HCT116 (cell line): ENCODE results near the gene MATR3. TPM values are rescaled to one million over a fixed set of nuclear protein-coding genes. Genes with fewer than 3 reads are reported as not detected.

Experiments used
- ATAC-seq: fragments of 200-7000 bp; cut with Tn5 transposase; 2 replicates; pipeline ENCODE4 v1.9.1; 2020; ENCODE audit warnings: mild to moderate bottlenecking, moderate library complexity
- BruUV-seq: library from RNA; stranded (reverse); fragments of 400-500 nt; replicated peaks from 2 replicates; lab custom pipeline; 2021; lab: Mats Ljungman, UMichigan
- CTCF ChIA-PET: fragments of 300-600 bp; sonication (Branson Sonifier 250); formaldehyde crosslinking; loops from one replicate; lab custom pipeline; 2021; ENCODE audit warnings: antibody characterized with exemption; lab: Charles Lee
- POLR2A ChIA-PET: fragments of 300-600, 350-600 bp; sonication (Branson Sonifier 250); formaldehyde crosslinking; loops from one replicate; lab custom pipeline; 2021; ENCODE audit warnings: antibody characterized with exemption; lab: Charles Lee
- RAD21 ChIA-PET, 2 experiments: fragments of 300-600 bp; sonication (Branson Sonifier 250); formaldehyde crosslinking; loops; one replicate each; lab custom pipeline; 2023; ENCODE audit warnings: low total read pairs in 2 of 2; ENCODE audit not compliant: uncharacterized antibody in 2 of 2, unreplicated experiment in 2 of 2, low non-redundant PET in 1 of 2; lab: Charles Lee
- DNase-seq: peaks from one replicate; pipeline ENCODE4 v3.0.0-alpha.2; 2010; ENCODE audit warnings: low read depth, low spot score
- H2AFZ ChIP-seq: fragments of 200-600 bp; shearing (Covaris generic), sonication (generic); 2 replicates; pipeline ENCODE4 v1.6.1; 2017; ENCODE audit warnings: low read depth, mixed run types, mixed read lengths, antibody characterized with exemption, low read length; ENCODE audit not compliant: poor library complexity, severe bottlenecking
- H3K27ac ChIP-seq: 2 replicates; pipeline ENCODE4 v1.5.1; 2012; ENCODE audit warnings: low read depth, low read length
- H3K27me3 ChIP-seq: fragments of 200-600 bp; sonication (generic); 2 replicates; pipeline ENCODE4 v1.6.1; 2016; ENCODE audit warnings: mixed run types, low read length, mixed read lengths; ENCODE audit not compliant: insufficient read depth
- H3K36me3 ChIP-seq, 2 experiments: fragments of 200-500 bp in 1 of 2; fragments of 200-600 bp in 1 of 2; sonication (Bioruptor generic) in 1 of 2; sonication (generic) in 1 of 2; 2 replicates each; pipeline versions ENCODE4 v1.5.1 to v1.6.1; 2014 to 2016; ENCODE audit warnings: low read length in 2 of 2, inconsistent platforms in 1 of 2, mixed read lengths in 1 of 2, mixed run types in 1 of 2; ENCODE audit not compliant: insufficient read depth in 2 of 2, control insufficient read depth in 1 of 2
- H3K4me1 ChIP-seq, 2 experiments: fragments of 200-600 bp in 1 of 2; sonication (generic) in 1 of 2; 2 replicates each; pipeline versions ENCODE4 v1.5.1 to v1.6.1; 2012 to 2017; ENCODE audit warnings: low read length in 2 of 2, inconsistent platforms in 1 of 2, mild to moderate bottlenecking in 1 of 2, mixed read lengths in 1 of 2, mixed run types in 1 of 2, moderate library complexity in 1 of 2; ENCODE audit not compliant: insufficient read depth in 2 of 2, control insufficient read depth in 1 of 2
- H3K4me2 ChIP-seq: fragments of 200-600 bp; sonication (generic); 2 replicates; pipeline ENCODE4 v1.6.1; 2017; ENCODE audit warnings: mixed run types, low read length, mixed read lengths
- H3K4me3 ChIP-seq, 2 experiments: fragments of 200-600 bp in 1 of 2; sonication (generic) in 1 of 2; replicated peaks in 1 of 2; 2 replicates each; pipeline ENCODE4 v1.5.1; 2011 to 2016; ENCODE audit warnings: low read length in 2 of 2, control low read depth in 1 of 2, low read depth in 1 of 2, mild to moderate bottlenecking in 1 of 2, mixed read lengths in 1 of 2, mixed run types in 1 of 2
- H3K79me2 ChIP-seq: fragments of 200-600 bp; sonication (generic); 2 replicates; pipeline ENCODE4 v1.6.1; 2017; ENCODE audit warnings: mild to moderate bottlenecking, mixed run types, low read length, moderate library complexity, mixed read lengths; ENCODE audit not compliant: insufficient read depth
- H3K9ac ChIP-seq: fragments of 200-600 bp; sonication (generic); 2 replicates; pipeline ENCODE4 v1.6.1; 2016; ENCODE audit warnings: low read length, mixed read lengths
- H3K9me2 ChIP-seq: fragments of 200-600 bp; sonication (generic), shearing (Covaris generic); 2 replicates; pipeline ENCODE4 v1.6.1; 2017; ENCODE audit warnings: mixed run types, mild to moderate bottlenecking, moderate library complexity; ENCODE audit not compliant: insufficient read depth
- H3K9me3 ChIP-seq, 2 experiments: fragments of 200-500 bp in 1 of 2; fragments of 200-600 bp in 1 of 2; sonication (Bioruptor generic) in 1 of 2; sonication (generic) in 1 of 2; 2 replicates each; pipeline ENCODE4 v1.6.1; 2014 to 2017; ENCODE audit warnings: low read length in 2 of 2, mixed read lengths in 2 of 2, inconsistent platforms in 1 of 2, low read depth in 1 of 2, mild to moderate bottlenecking in 1 of 2, mixed run types in 1 of 2, moderate library complexity in 1 of 2; ENCODE audit not compliant: control insufficient read depth in 1 of 2, insufficient read depth in 1 of 2
- H4K20me1 ChIP-seq: fragments of 200-600 bp; sonication (generic), shearing (Covaris generic); 2 replicates; pipeline ENCODE4 v1.6.1; 2017; ENCODE audit warnings: mixed run types, mild to moderate bottlenecking, moderate library complexity; ENCODE audit not compliant: insufficient read depth
- CBX3 ChIP-seq: IDR thresholded peaks from 2 replicates; pipeline ENCODE4 v1.6.1; 2012; ENCODE audit warnings: low read depth
- CEBPB ChIP-seq: IDR thresholded peaks from 2 replicates; pipeline ENCODE4 v1.6.1; 2012; ENCODE audit warnings: low read depth
- EGR1 ChIP-seq: IDR thresholded peaks from 2 replicates; pipeline ENCODE4 v1.6.1; 2012; ENCODE audit warnings: low read depth
- EZH2 ChIP-seq: fragments of 200-600 bp; sonication (generic); IDR thresholded peaks from 2 replicates; pipeline ENCODE4 v1.6.1; 2017; ENCODE audit warnings: antibody characterized with exemption, mixed run types
- EZH2phosphoT487 ChIP-seq: fragments of 200-600 bp; IDR thresholded peaks from 2 replicates; pipeline ENCODE4 v1.6.1; 2018; ENCODE audit warnings: antibody characterized with exemption, borderline replicate concordance
- POLR2A ChIP-seq: IDR thresholded peaks from 2 replicates; pipeline ENCODE4 v1.7.0; 2011; ENCODE audit warnings: borderline replicate concordance; ENCODE audit not compliant: insufficient read depth, insufficient read length; ENCODE audit errors: extremely low read depth
- POLR2AphosphoS5 ChIP-seq: IDR thresholded peaks from 2 replicates; pipeline ENCODE4 v1.6.1; 2011; ENCODE audit warnings: mild to moderate bottlenecking, low read depth, low read length, moderate library complexity
- RAD21 ChIP-seq: IDR thresholded peaks from 2 replicates; pipeline ENCODE4 v1.6.1; 2012; ENCODE audit warnings: low read depth, mild to moderate bottlenecking
- SIN3A ChIP-seq: IDR thresholded peaks from 2 replicates; pipeline ENCODE4 v1.6.1; 2012; ENCODE audit warnings: low read depth
- SP1 ChIP-seq: IDR thresholded peaks from 2 replicates; pipeline ENCODE4 v1.6.1; 2012; ENCODE audit warnings: low read depth
- SRF ChIP-seq: IDR thresholded peaks from 2 replicates; pipeline ENCODE4 v1.6.1; 2012; ENCODE audit warnings: low read depth
- YY1 ChIP-seq: IDR thresholded peaks from 2 replicates; pipeline ENCODE4 v1.6.1; 2011; ENCODE audit warnings: low read length, low read depth, moderate library complexity, mild to moderate bottlenecking; ENCODE audit not compliant: insufficient replicate concordance; ENCODE audit errors: extremely low read depth
- ZFX ChIP-seq: fragments of 450-650 bp; IDR thresholded peaks from 2 replicates; pipeline ENCODE4 v1.6.1; 2017
- ZNF274 ChIP-seq: fragments of 200-500 bp; sonication (Bioruptor generic); IDR thresholded peaks from 2 replicates; pipeline ENCODE4 v1.6.1; 2014; ENCODE audit warnings: mild to moderate bottlenecking, low read depth, low read length, inconsistent platforms
- intact Hi-C: fragments of 100-400 bp; cut with micrococcal nuclease; formaldehyde crosslinking; loops from 2 replicates; pipeline ENCODE4 v1.10.0; 2022
- total RNA-seq: library from RNA; stranded (reverse); gene quantifications from one replicate; pipeline ENCODE4 v1.2.1, GENCODE V29; 2021; ENCODE audit not compliant: unreplicated experiment
- TF ChIP-seq, protein P1 (sequence below): IDR thresholded peaks from 2 replicates; pipeline ENCODE4 v1.6.1; 2011; ENCODE audit warnings: mild to moderate bottlenecking, low read length, moderate library complexity; ENCODE audit not compliant: insufficient replicate concordance; ENCODE audit errors: extremely low read depth
- TF ChIP-seq, protein P2 (sequence below): IDR thresholded peaks from 2 replicates; pipeline ENCODE4 v1.6.1; 2012
- TF ChIP-seq, protein P3 (sequence below): IDR thresholded peaks from 2 replicates; pipeline ENCODE4 v1.6.1; 2012; ENCODE audit warnings: low read depth
- TF ChIP-seq, protein P4 (sequence below), 3 experiments: fragments of 200-600 bp in 1 of 3; sonication (generic) in 1 of 3; IDR thresholded peaks in 2 of 3; conservative IDR thresholded peaks in 1 of 3; 2 replicates each; pipeline ENCODE4 v1.5.1; 2012 to 2017; ENCODE audit warnings: low read depth in 2 of 3, low read length in 2 of 3, antibody characterized with exemption in 1 of 3, borderline replicate concordance in 1 of 3, control low read depth in 1 of 3, mild to moderate bottlenecking in 1 of 3, mixed read lengths in 1 of 3, mixed run types in 1 of 3, moderate library complexity in 1 of 3; ENCODE audit not compliant: insufficient read depth in 1 of 3
- TF ChIP-seq, protein P5 (sequence below): IDR thresholded peaks from 2 replicates; pipeline ENCODE4 v1.6.1; 2012

MATR3 gene
- total RNA-seq, 1 experiment from 2014 or later, result 123 TPM

DNA sequence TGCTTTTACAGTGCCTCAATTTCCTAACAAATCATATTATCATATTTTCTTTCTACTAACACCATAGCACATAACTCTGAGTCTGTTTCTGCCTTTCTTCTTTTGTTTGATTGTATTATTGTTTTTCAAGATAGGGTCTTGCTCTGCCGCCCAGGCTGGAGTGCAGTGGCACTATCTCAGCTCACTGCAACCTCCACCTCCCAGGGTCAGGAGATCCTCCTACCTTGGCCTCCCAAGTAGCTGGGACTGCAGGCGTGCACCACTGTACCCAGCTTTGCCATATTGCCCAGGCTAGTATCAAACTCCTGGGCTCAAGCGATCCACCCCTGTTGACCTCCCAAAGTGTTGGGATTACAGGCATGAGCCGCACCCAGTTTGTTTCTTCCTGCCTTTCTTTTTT lies 66.8 kb downstream of the MATR3 start:
- H3K79me2 ChIP-seq, result peaks cover 85% of the 10 kb centered on the region
- H3K4me3 ChIP-seq, result no peak overlapping the region
- TF ChIP-seq SIN3A, result no peak
- no peak for TF ChIP-seq EGR1
- TF ChIP-seq CEBPB, result no peak
- TF ChIP-seq, protein P1, sequence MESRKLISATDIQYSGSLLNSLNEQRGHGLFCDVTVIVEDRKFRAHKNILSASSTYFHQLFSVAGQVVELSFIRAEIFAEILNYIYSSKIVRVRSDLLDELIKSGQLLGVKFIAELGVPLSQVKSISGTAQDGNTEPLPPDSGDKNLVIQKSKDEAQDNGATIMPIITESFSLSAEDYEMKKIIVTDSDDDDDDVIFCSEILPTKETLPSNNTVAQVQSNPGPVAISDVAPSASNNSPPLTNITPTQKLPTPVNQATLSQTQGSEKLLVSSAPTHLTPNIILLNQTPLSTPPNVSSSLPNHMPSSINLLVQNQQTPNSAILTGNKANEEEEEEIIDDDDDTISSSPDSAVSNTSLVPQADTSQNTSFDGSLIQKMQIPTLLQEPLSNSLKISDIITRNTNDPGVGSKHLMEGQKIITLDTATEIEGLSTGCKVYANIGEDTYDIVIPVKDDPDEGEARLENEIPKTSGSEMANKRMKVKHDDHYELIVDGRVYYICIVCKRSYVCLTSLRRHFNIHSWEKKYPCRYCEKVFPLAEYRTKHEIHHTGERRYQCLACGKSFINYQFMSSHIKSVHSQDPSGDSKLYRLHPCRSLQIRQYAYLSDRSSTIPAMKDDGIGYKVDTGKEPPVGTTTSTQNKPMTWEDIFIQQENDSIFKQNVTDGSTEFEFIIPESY, result no peak
- no peak for TF ChIP-seq CBX3
- TF ChIP-seq YY1, result no peak
- no peak for TF ChIP-seq EZH2phosphoT487
- no peak for TF ChIP-seq SP1
- no peak for TF ChIP-seq ZNF274
- no peak for TF ChIP-seq ZFX
- TF ChIP-seq, protein P2, sequence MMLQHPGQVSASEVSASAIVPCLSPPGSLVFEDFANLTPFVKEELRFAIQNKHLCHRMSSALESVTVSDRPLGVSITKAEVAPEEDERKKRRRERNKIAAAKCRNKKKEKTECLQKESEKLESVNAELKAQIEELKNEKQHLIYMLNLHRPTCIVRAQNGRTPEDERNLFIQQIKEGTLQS, result no peak
- no peak for TF ChIP-seq POLR2AphosphoS5
- no peak for TF ChIP-seq POLR2A
- TF ChIP-seq SRF, result no peak
- TF ChIP-seq, protein P3, sequence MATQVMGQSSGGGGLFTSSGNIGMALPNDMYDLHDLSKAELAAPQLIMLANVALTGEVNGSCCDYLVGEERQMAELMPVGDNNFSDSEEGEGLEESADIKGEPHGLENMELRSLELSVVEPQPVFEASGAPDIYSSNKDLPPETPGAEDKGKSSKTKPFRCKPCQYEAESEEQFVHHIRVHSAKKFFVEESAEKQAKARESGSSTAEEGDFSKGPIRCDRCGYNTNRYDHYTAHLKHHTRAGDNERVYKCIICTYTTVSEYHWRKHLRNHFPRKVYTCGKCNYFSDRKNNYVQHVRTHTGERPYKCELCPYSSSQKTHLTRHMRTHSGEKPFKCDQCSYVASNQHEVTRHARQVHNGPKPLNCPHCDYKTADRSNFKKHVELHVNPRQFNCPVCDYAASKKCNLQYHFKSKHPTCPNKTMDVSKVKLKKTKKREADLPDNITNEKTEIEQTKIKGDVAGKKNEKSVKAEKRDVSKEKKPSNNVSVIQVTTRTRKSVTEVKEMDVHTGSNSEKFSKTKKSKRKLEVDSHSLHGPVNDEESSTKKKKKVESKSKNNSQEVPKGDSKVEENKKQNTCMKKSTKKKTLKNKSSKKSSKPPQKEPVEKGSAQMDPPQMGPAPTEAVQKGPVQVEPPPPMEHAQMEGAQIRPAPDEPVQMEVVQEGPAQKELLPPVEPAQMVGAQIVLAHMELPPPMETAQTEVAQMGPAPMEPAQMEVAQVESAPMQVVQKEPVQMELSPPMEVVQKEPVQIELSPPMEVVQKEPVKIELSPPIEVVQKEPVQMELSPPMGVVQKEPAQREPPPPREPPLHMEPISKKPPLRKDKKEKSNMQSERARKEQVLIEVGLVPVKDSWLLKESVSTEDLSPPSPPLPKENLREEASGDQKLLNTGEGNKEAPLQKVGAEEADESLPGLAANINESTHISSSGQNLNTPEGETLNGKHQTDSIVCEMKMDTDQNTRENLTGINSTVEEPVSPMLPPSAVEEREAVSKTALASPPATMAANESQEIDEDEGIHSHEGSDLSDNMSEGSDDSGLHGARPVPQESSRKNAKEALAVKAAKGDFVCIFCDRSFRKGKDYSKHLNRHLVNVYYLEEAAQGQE, result no peak
- no peak for TF ChIP-seq RAD21
- TF ChIP-seq, protein P4, sequence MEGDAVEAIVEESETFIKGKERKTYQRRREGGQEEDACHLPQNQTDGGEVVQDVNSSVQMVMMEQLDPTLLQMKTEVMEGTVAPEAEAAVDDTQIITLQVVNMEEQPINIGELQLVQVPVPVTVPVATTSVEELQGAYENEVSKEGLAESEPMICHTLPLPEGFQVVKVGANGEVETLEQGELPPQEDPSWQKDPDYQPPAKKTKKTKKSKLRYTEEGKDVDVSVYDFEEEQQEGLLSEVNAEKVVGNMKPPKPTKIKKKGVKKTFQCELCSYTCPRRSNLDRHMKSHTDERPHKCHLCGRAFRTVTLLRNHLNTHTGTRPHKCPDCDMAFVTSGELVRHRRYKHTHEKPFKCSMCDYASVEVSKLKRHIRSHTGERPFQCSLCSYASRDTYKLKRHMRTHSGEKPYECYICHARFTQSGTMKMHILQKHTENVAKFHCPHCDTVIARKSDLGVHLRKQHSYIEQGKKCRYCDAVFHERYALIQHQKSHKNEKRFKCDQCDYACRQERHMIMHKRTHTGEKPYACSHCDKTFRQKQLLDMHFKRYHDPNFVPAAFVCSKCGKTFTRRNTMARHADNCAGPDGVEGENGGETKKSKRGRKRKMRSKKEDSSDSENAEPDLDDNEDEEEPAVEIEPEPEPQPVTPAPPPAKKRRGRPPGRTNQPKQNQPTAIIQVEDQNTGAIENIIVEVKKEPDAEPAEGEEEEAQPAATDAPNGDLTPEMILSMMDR (IDR thresholded peaks at IDR 0.05 in 2 of 3, conservative IDR thresholded peaks at IDR 0.05 in 1 of 3; ENCODE audit: borderline replicate concordance in 1 of 3, insufficient read depth in 1 of 3, low read depth in 2 of 3, low read length in 2 of 3), result no peak
- TF ChIP-seq, protein P5, sequence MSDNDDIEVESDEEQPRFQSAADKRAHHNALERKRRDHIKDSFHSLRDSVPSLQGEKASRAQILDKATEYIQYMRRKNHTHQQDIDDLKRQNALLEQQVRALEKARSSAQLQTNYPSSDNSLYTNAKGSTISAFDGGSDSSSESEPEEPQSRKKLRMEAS, result no peak
- no peak for TF ChIP-seq EZH2
- DNase-seq (no peak), ATAC-seq (no peak)
- no peak overlapping the region for H3K27ac ChIP-seq
- H4K20me1 ChIP-seq, result peaks cover 4% of the 10 kb centered on the region; the same call in 1 of the 2 replicates
- H3K36me3 ChIP-seq, result peaks cover 2 to 13% of the 10 kb centered on the region in 2 experiments; a peak in 3 of 4 replicates
- no peak overlapping the region for H3K9ac ChIP-seq
- BruUV-seq, result no TSS peak
- no peak overlapping the region for H2AFZ ChIP-seq
- ChIA-PET RAD21 (no interaction called here), CTCF (no interaction called here), POLR2A (interaction anchor here (0.7 kb wide), 1 partner anchor 31 kb away, joined by 3 read pairs; no protein-coding TSS in a partner anchor)
- intact Hi-C loops, result no loop called here
- no peaks in the 10 kb centered on the region for H3K9me2 ChIP-seq
- H3K9me3 ChIP-seq, result no peaks in the 10 kb centered on the region
- no peaks in the 10 kb centered on the region for H3K27me3 ChIP-seq
- no peak overlapping the region for H3K4me2 ChIP-seq
- 0 out of 4 replicates have a peak, but pooled peaks cover 0 to 3% of the 10 kb centered on the region in 2 experiments for H3K4me1 ChIP-seq
